HS-27A (cell line): Measurements from ENCODE around the gene NHEJ1.

Experiments used
- DNase-seq: peaks from one replicate; pipeline ENCODE4 v3.0.0-alpha.2; 2012; ENCODE audit warnings: low read depth, missing footprints

The NHEJ1 gene

GRCh38 chr2:219087848-219088247, 72.8 kb downstream of the NHEJ1 start:
- DNase-seq: no peak

- DNase-seq: no peak
Observed at GRCh38 chr2:219087361-219087760, 73.3 kb downstream of the NHEJ1 start.

GRCh38 chr2:219086196-219086595, 74.4 kb downstream of the NHEJ1 start:
- no peak for DNase-seq

GRCh38 chr2:219084791-219085190, 75.8 kb downstream of the NHEJ1 start:
- no peak for DNase-seq

GRCh38 chr2:219082332-219082958, 78.2 kb downstream of the NHEJ1 start:
- DNase-seq: no peak

GRCh38 chr2:219081701-219082331, 78.8 kb downstream of the NHEJ1 start:
- no peak for DNase-seq

- no peak for DNase-seq
Observed at GRCh38 chr2:219081096-219081495, 79.5 kb downstream of the NHEJ1 start.

- no peak for DNase-seq
Observed at GRCh38 chr2:219079417-219079816, 81.2 kb downstream of the NHEJ1 start.

GRCh38 chr2:219078951-219079350, 81.7 kb downstream of the NHEJ1 start:
- no peak for DNase-seq

- no peak for DNase-seq
Observed at GRCh38 chr2:219078126-219078525, 82.5 kb downstream of the NHEJ1 start.

GRCh38 chr2:219076253-219076652, 84.4 kb downstream of the NHEJ1 start:
- no peak for DNase-seq

- peak; percentile 12 for DNase-seq
Observed at GRCh38 chr2:219073413-219074129, 87.0 kb downstream of the NHEJ1 start.

GRCh38 chr2:219072741-219073250, 87.8 kb downstream of the NHEJ1 start:
- DNase-seq: no peak

GRCh38 chr2:219071131-219071816, 89.3 kb downstream of the NHEJ1 start:
- no peak for DNase-seq

- DNase-seq: no peak
Observed at GRCh38 chr2:219065484-219065883, 95.1 kb downstream of the NHEJ1 start.

- no peak for DNase-seq
Observed at GRCh38 chr2:219062081-219062480, 98.5 kb downstream of the NHEJ1 start.

GRCh38 chr2:219060821-219061791, 99.5 kb downstream of the NHEJ1 start, which contains the start of gene IHH:
Gene IHH (minus strand): TSS chr2:219060921. CDS start chr2:219060467, 454 bp downstream.
- no peak for DNase-seq

GRCh38 chr2:219059725-219060682, 100.6 kb downstream of the NHEJ1 start:
- DNase-seq: no peak

GRCh38 chr2:219059375-219059724, 101.3 kb downstream of the NHEJ1 start:
- DNase-seq: no peak
